Thoracic aorta (tissue), 2 donors: ENCODE data around the gene SCAF1. TPM values are rescaled to one million over a fixed set of nuclear protein-coding genes. Genes with fewer than 3 reads are reported as not detected.

Experiments used
- ATAC-seq: fragments of 150-250 bp; one replicate; pipeline ENCODE4 v1.8.0; 2017; ENCODE audit warnings: low read depth; ENCODE audit not compliant: insufficient number of reproducible peaks, low FRiP score
- DNase-seq: peaks from one replicate; pipeline ENCODE4 v3.0.0-alpha.2; 2020; ENCODE audit warnings: low spot score
- H3K27ac ChIP-seq, 2 donors: fragments of 200-600 bp; sonication (generic); 1 replicate in 1 of 2; 2 replicates in 1 of 2; pipeline ENCODE4 v1.5.1; 2016; ENCODE audit warnings: mild to moderate bottlenecking in 2 of 2, moderate library complexity in 2 of 2
- H3K27me3 ChIP-seq: fragments of 200-600 bp; sonication (generic); replicated peaks from 2 replicates; pipeline ENCODE4 v1.6.0; 2016; ENCODE audit warnings: mild to moderate bottlenecking; ENCODE audit not compliant: insufficient read depth
- H3K36me3 ChIP-seq: fragments of 200-600 bp; sonication (generic); one replicate; pipeline ENCODE4 v1.5.1; 2016
- H3K4me1 ChIP-seq, 2 donors: fragments of 200-600 bp; sonication (generic); 1 replicate in 1 of 2; 2 replicates in 1 of 2; pipeline versions ENCODE4 v1.5.1 to v1.6.0; 2016; ENCODE audit warnings: low read depth in 2 of 2, mild to moderate bottlenecking in 1 of 2; ENCODE audit not compliant: control insufficient read depth in 1 of 2
- H3K4me3 ChIP-seq: fragments of 200-600 bp; sonication (generic); 2 replicates; pipeline ENCODE4 v1.5.1; 2016; ENCODE audit warnings: mild to moderate bottlenecking
- H3K9me3 ChIP-seq: fragments of 200-600 bp; sonication (generic); 2 replicates; pipeline ENCODE4 v1.5.1; 2016
- total RNA-seq, 2 donors: library from RNA; depleted of rRNA; stranded (reverse); fragments of >200 nt; gene quantifications; one replicate each; pipeline versions ENCODE4 v1.1.0 to v1.2.3, GENCODE V29; 2016
- TF ChIP-seq, protein P1 (sequence below): fragments of 200-600 bp; sonication (generic); IDR thresholded peaks from one replicate; pipeline ENCODE4 v1.5.1; 2019; ENCODE audit warnings: antibody characterized with exemption

Gene SCAF1
- total RNA-seq, 2 donors from 2014 or later: 27.3 to 30.6 TPM

DNA sequence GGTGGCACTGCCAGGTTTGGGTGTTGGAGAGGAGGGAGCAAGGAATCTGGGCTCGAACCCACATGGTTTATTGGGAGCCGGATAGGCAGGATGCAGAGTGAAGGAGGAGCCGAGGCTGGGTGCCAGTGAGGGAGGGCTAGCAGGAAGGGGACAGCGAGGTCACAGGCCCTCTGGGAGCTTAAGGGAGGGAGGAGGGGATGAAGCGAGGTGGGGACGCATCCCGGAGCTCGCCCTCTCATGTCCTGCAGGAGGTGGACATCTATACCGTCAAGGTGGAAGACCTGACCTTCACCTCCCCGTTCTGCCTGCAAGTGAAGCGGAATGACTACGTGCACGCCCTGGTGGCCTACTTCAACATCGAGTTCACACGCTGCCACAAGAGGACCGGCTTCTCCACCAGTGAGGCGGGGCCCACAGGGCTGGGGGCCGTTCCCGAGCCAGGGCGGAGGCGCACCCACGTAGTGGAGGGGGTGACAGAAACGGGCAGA, 43.9 kb downstream of the SCAF1 start:
- Histone ChIP-seq H3K9me3 (no peaks in the 10 kb centered on the region), H3K4me1 (peaks cover 7 to 21% of the 10 kb centered on the region in 2 donors), H3K27me3 (no peaks in the 10 kb centered on the region), H3K27ac (no peak overlapping the region), H3K4me3 (no peak overlapping the region), H3K36me3 (peaks cover 44% of the 10 kb centered on the region)
- ATAC-seq (no peak), DNase-seq (no peak)
- TF ChIP-seq, protein P1, sequence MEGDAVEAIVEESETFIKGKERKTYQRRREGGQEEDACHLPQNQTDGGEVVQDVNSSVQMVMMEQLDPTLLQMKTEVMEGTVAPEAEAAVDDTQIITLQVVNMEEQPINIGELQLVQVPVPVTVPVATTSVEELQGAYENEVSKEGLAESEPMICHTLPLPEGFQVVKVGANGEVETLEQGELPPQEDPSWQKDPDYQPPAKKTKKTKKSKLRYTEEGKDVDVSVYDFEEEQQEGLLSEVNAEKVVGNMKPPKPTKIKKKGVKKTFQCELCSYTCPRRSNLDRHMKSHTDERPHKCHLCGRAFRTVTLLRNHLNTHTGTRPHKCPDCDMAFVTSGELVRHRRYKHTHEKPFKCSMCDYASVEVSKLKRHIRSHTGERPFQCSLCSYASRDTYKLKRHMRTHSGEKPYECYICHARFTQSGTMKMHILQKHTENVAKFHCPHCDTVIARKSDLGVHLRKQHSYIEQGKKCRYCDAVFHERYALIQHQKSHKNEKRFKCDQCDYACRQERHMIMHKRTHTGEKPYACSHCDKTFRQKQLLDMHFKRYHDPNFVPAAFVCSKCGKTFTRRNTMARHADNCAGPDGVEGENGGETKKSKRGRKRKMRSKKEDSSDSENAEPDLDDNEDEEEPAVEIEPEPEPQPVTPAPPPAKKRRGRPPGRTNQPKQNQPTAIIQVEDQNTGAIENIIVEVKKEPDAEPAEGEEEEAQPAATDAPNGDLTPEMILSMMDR: no peak

DNA sequence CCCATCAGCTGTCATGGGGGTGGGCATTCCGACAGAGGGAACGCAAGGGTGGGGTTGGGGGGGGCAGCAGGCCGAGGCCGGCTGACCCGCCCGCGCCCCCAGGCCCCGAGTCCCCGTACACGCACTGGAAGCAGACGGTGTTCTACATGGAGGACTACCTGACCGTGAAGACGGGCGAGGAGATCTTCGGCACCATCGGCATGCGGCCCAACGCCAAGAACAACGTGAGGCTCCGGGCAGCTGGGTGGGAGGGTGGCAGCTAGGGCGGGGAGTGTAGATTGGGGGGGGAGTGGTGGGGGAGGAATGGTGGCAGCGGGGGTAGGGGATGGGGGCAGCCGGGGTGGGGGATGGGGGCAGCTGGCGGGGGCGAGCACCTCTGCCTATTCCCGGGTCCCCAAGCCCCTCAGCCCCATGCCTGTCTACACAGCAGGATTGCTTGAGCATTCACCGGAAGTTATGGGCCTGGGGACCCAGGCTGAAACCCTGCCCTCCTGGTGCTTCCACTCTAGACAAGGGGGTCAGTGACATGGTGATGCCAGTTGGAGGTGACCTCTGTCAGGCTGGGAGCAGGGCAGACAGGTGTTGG, 44.6 kb downstream of the SCAF1 start:
- peaks cover 4 to 25% of the 10 kb centered on the region in 2 donors for H3K4me1 ChIP-seq
- ATAC-seq: no peak
- H3K4me3 ChIP-seq: no peak overlapping the region
- no peak for DNase-seq
- peaks cover 42% of the 10 kb centered on the region for H3K36me3 ChIP-seq
- no peaks in the 10 kb centered on the region for H3K27me3 ChIP-seq
- H3K27ac ChIP-seq: no peak overlapping the region
- H3K9me3 ChIP-seq: no peaks in the 10 kb centered on the region
- TF ChIP-seq, protein P1: no peak

DNA sequence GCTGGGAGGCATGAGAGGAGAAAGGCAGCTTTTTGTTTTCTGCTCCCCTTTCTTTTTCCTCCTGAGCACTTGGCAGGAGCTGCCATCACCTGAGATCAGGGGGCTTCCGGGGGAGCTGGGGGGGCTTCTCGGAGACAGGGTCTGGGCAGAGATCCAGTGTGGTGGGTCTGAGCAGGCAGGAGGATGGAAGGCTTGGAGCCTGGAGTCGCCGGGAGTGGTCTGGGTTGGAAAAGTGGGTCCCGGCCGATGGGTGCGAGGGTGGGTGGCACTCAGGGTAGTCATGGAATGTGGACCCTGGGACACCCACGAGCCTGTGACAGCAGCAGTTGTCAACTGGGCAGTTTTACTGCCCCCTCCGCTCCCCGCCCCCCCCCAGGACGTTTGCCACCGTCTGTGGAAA, 45.1 kb downstream of the SCAF1 start:
- Histone ChIP-seq H3K27me3 (no peaks in the 10 kb centered on the region), H3K27ac (no peak overlapping the region), H3K4me1 (peaks cover 4 to 28% of the 10 kb centered on the region in 2 donors), H3K9me3 (no peaks in the 10 kb centered on the region), H3K4me3 (no peak overlapping the region), H3K36me3 (peaks cover 36% of the 10 kb centered on the region)
- no peak for DNase-seq
- TF ChIP-seq, protein P1: no peak
- ATAC-seq: no peak

DNA sequence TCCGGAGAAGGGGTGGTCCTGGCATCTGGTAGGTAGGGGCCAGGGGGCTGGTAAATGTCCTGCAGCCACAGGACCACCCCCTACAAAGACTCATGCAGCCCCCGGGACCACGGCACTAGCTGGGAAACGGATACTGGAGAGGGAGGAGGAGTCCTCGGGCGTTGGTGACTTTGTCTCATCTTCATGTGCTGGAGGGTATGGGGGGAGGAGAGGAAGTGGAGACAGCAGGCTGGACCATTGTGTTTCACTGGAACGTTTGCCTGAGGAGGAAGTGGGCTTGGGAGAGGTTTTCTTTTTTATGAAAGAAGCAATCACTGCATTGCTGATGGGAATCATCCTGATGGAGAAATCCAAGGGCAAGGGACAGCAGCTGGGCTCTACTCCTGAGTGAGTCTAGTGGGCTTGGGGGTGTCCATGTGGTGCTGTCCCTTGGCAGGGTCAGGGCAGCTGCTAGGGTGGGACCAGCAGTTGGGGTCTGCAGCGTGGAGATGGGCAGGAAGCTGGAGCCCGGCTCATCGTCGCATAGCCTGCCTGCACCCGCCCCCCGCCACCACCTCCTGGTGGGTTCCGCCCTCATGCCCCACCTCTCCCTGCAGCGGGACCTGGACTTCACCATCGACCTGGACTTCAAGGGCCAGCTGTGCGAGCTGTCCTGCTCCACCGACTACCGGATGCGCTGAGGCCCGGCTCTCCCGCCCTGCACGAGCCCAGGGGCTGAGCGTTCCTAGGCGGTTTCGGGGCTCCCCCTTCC, 45.7 kb downstream of the SCAF1 start:
- Histone ChIP-seq H3K27me3 (no peaks in the 10 kb centered on the region), H3K4me3 (no peak overlapping the region), H3K9me3 (no peaks in the 10 kb centered on the region), H3K27ac (no peak overlapping the region), H3K4me1 (peaks cover 4 to 28% of the 10 kb centered on the region in 2 donors), H3K36me3 (peaks cover 30% of the 10 kb centered on the region)
- TF ChIP-seq, protein P1: no peak
- ATAC-seq (no peak), DNase-seq (no peak)

DNA sequence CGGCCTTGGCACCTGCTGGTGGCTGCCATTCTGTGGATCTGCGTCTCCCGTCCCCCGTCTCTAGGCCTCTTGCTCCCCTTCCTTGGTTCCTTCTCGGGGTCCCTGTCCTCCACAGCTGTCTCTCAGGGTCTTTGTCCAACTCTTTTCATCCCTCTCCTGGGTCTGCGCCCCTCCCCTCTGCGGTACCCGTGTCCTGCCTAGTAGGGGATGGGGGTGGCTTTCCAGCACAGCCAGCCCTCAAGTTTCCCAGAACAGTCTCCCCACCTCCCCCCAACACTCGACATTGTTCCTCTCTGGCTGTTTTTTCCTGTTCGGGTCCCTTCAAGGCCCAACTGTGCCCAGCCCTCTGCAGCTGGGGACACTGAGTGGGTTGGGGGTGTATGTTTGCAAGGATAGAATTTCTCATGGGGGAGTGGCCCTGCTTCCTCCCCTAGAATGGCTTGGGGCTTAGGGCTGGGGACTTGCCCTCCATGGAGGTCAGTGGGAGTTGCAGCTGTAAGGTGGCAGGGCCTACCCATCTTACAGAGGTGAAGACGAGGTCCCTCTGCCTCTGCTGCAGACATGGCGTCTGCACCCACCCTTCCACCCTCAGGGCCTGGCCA, 46.6 kb downstream of the SCAF1 start:
- no peak for ATAC-seq
- Histone ChIP-seq H3K36me3 (peaks cover 23% of the 10 kb centered on the region), H3K9me3 (no peaks in the 10 kb centered on the region), H3K4me3 (no peak overlapping the region), H3K27ac (no peak overlapping the region), H3K27me3 (no peaks in the 10 kb centered on the region), H3K4me1 (peaks cover 4 to 28% of the 10 kb centered on the region in 2 donors)
- no peak for DNase-seq
- TF ChIP-seq, protein P1: no peak
